Inflammatory macrophage treated with lipopolysaccharide for 1 hour (primary cell): ENCODE results near the gene RAB35.
A peak's percentile ranks its signal among the peaks of the same experiment; 100 is the strongest.

Experiments used
- DNase-seq, 2 donors: peaks; one replicate each; pipeline ENCODE4 v3.0.0-alpha.2; 2020 to 2022

RAB35 gene

DNA sequence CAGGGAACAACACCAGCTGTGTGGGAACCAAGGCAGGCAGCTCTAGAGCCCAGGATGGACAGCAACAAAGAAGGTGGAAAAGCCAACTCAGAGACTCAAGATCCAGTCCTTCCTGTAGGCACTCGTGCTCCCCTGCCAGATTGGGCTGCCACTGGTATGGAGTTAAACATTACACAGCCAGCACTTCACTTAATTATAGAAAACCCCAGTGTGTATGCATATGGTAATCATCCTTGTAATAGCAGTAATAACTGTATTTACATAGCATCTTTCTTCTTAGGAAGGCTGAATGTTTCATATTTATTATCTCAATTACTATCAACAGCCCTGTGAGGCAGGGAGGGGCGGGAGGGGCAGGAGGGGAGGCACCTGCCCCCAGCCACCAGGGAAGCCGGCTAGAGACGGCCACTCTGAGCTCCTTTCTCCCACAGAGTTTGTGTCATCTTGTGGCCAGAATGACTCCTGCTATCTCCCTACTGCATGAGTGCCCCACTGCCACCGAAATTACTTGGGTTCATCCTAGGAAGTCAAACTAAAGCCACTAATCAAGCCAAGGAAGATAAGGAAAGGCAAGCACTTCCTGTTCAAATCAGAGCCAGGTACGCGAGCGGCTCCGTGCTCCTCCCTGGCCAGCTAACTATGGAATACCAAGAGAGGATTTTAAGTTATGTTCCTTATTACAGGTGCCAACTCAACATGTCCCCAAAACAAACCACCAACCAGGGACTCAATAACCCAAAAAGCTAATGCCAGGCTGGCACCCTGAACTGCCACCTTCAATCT is 15.7 kb upstream of the RAB35 start:
- no peak for DNase-seq

DNA sequence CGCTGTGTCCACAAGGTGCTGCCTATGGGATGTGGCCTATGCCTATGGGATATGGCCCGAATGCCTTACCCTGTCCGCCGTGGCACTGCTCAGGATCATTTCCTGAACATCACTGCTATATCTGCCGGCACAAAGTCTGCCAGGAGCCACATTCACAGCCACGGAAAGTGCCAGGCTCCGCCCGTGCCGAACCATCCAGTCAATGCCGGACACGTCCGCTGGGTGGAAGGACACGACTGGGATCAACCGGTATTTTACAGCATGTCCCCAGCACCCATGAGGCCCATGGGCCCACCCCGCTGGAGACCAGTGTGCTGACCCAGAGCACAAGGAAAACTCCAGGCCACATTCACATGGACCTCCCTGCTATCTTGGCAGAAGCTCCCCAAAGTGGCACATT is 14.6 kb upstream of the RAB35 start:
- no peak for DNase-seq

DNA sequence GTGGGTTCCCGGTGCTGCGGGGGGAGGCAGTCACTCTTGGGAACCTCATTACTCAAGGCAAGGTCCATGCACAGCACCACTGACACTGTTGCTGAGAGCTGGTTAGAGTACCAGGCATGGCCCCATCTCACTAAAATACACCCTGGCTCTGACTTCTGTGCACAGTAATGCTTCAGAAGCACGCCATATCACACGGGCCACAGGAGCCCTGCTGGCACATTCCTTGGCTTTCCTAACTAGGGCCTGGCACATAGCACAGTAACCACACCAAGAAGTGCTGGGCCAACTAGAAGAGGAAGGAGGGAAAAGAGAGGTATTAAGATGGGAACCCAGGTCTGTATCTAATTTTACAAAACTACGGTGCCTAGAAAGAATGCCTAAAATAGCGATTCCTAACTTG is 13.5 kb upstream of the RAB35 start:
- no peak for DNase-seq

DNA sequence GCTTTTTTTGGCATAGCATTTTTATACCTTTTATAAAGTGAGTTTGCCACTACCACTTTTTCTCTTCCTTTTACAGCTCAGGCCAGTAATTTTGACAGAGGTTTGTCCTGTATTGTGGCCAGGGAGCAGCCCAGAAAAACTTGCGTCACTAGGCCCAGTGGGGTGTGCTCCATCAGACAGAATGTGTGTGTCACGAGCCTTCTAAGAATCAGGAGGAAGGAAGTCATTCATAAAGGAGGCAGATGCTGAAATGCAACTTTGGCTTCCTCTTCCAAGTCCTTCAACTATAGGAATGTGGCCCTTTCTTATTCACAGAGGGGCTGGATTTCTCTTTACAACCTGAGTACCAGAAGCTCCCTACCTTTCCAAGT is 10.1 kb upstream of the RAB35 start:
- peak; percentile 88 to 90 for DNase-seq

DNA sequence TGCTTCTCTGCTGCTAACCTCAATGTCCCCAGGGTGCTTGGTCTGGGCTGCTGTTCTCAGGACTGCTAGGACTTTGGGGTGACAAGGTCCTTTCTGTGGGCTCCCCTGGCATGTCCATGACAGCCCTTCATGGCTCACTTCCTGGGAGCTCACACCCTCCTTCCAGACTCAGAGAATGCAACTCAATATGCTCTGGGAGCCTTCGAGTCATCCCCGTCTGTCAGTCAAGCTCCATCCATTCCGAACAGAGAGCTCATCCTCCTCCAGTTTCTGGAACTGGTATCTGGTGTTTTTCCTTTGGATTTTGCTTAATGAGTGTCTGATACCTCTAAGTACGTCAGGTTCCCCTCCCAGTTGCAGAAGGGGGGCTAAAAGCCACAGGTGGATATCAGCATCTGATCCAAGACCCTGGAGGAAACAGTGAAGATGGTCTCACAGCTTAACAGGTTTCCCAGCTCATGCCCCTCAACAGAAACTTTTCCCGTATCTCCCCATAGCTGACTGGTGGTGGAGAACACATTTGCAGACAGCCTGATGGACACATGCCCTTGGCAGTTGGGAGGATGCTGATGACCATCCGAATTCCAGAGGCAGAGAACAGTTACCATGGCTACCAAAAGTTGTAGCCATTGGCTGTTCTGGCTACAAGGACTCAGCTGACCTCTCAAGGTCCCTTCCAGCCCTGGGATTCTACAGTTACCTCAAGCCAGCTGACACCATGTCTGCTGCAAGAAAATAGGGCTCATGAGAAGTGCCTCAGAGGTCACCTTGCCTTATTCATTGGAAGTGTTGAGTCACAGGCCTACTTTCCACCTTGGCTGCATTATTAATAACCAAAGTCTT is 9.5 kb upstream of the RAB35 start:
- no peak for DNase-seq

DNA sequence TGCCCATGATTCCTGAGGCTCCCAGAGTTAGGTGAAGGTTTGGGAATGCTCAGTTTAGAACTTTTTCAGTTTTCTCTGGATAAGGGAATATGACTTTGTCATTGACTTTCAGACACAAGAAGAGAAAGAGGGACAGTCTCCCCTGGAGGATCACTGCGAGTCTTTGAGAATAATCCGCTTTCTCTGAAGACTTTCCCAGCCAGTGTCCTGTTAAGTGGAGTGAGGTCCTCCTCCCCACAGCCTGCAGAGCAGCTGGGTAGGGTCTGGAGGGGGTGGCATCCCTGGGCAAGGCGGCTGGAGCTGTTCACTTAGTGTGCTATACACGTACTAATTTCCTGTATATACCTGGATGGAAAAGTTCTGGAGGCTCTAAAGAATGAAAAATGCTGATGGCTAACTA is 8.5 kb upstream of the RAB35 start:
- no peak for DNase-seq

DNA sequence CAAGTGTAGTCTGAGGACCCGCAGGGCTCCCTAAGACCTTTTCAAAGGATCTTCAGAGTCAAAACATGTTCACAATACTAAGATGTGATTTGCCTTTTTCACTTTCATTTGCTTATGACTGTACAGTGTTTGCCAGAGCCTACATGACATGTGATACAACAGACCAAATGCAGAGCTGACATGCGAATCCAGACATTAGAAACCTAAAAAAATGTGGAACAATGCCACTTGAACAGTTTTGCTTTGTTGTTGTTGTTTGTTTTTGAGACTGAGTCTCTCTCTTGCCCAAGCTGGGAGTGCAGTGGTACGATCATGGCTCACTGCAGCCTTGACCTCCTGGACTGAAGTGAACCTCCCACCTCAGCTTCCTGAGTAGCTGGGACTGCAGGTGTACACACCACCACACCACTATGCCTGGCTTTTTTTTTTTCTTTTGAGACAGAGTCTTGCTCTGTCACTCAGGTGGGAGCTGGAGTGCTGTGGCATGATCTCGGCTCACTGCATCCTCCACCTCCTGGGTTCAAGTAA is 5.3 kb upstream of the RAB35 start:
- no peak for DNase-seq

DNA sequence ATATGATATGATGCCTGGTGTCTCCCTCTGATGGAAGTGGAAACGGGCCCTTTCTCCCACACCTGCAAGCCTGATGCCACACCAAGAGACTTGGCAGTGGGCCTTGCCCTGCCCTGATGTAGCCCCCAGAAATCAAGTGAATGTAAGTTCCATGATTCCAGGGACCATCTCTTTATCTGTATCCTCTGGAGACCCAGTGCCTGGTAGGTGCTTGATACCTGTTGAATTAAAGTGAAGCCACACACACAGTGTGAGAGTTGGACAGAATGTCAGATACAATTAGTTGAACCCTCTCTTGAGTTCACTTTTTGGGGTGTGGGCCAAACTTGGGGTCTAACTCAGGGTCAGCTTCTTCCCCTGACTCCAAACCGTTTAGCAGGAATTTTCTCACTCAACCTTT is 4.8 kb upstream of the RAB35 start:
- no peak for DNase-seq

DNA sequence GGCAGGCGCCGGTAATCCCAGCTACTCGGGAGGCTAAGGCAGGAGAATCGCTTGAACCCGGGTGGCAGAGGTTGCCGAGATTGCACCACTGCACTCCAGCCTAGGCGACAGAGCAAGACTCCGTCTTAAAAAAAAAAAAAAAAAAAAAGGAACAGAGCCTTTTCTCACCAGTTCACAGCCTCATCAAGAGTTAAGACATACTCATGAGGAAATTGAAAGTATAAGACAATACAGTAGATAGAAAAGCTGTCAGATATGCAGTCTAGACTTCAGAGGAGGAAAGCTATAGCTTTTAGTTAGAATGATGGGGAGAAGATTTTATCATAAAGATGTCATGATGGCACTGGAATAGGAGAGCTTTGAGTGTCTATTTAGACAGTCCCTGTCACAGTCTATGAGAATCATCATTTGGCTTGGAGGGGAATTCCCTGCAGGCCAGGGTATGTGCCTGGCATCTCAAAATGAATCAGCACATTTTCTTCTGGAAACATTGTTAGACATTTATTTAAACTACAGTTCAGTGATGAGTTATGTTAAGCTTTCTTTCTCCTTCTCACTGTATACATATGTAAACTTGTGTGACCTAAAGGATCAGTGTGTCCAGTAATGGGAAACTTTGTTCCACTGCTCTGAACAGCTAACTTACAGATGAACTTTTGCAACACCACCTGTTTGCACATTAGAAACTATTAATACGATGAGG is 2.9 kb upstream of the RAB35 start:
- peak; percentile 71 to 78 for DNase-seq

DNA sequence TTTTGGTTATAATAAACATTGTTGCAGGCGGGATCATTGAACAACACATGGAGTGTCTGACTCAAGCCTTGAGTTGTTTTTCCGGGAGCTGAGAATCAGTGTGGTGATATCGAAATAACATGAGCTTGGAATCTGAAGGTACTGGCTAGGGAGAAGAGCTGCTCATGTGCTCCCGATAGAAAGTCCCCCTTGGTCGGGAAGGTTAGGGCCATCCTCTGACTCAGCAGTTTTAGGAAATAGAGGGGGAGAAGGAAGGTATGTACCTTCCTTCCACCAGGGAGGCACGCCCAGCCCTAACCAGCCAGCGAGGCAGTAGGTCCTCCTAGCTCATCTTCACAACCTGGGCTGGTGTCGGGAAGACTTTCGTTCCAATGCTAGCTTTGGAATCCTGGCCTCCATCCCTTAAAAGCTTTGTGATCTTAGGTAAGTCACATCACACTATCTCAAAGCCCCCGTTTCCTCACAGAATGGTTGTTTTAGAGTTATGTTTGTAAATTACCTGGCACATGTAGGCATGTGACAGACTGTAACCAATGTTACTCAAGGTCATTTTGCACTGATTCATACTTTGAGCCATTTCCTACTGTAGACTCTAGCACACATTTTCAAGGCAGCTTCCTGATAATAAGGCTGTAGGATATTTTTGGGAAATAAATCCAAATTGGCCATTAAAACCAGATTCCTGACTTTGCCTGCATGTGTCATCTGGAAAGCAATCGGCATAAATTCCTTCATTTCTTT is 1.9 kb upstream of the RAB35 start:
- peak in 1 of 2 donors; percentile 29 for DNase-seq

DNA sequence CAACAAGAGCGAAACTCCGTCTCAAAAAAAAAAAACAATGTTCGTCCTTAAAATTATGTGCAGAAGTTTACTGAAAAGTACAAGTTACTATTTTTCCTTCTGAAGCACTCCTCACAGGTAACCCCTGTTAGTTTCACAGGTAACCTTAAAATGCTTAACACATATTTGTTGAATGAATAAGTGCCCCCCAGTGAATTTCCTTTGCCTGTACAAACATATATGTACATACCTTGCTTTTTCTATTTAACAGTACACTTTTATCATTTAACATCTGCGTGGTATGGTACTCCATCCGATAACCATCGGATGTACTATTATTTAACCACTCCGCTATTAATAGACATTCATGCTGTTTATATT is 1.4 kb upstream of the RAB35 start:
- DNase-seq: no peak

DNA sequence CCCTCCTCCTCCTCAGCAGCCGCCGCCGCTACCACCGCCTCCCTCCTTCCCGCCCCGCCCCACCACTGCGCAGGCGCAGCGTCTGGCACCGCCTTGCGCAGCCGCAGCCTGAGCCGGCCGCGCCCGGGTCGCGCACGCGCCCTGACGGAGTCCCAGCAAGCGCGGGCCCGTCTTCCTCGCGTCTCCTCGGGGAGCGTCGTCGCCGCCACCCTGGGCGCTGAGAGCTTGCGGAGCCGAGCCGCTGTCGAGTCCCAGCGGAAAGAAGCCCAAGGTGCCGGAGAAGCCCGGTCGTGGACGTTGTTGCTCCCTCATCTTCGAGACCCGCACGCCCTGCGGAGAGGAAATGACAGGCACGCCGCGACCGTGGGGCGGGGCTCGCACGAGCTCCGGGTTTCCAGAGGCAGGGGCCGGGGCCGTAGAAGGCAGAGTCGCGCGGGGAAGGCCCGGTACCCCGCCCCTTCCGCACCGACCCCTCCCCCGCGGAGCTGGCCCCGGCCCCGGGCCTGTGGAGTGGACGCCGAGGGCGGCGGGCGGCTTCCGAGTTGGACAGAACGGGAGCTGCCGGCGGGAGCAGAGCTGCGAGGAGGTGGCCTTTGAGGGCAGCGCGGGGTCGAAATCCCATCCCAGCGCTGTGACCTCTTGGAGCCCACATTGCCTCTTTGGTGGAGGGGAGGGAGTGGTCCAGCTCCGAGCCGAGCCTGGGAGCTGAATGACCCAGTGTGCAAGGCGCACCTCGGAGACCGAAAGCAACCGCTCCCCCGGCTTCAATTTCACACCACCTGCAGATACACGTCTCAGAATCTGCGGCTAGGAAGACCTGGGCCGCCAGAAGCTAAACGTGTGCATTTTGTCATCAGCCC is 469 bp upstream of the RAB35 start:
- peak; percentile 89 to 97 for DNase-seq

DNA sequence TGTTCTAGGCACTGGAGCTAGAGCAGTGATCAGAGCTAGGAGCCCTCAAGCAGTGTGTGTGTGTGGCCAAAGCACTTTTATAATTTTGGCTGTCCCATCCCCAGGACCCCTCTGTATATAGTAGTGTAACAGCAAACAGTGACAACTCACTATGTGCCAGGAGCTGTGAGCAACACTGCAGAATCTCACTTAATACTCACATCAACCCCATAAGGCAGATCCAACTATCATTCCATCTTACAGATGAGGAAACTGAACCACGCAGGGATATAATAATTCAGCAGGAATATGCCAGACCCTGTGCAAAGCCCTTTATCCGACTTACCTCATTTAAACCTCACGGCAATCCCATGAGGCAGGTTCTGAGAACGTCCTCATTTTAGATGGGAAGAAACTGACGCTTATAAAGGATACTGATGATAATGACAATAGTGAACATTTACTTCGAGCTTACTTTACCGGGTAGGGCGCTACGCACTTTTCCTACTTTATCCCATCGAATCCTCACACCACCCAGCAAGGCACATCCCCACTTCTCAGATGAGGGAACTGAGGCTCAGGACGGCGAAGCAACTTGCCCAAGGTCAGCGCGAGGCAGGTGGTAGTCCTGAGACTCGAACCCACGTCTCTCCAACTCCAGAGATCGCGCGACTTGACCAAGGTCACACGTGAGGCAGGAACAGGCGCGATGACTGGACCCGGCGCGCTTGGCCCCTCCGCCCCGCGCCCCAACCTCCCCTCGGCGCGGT is 687 bp downstream of the RAB35 start:
- peak in 1 of 2 donors; percentile 22 for DNase-seq

DNA sequence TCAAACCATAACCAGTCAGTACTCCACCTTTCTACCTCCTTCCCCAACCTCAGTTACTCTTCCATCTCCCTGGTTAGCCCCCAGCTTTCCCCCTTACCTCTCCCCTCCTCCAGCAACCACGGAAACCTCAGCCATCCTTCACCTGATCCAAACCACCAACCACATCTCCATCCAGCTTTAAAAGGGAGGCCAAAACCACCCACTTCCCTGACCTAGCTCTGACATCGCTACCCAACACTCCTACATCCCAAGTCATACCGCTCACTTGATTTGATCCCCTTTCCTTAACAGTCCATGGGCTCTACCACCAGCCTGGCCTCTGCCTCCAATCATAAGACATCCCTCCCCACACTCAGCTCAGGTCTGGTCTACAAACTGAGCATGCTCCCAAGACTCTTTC is 1.5 kb downstream of the RAB35 start:
- DNase-seq: no peak

DNA sequence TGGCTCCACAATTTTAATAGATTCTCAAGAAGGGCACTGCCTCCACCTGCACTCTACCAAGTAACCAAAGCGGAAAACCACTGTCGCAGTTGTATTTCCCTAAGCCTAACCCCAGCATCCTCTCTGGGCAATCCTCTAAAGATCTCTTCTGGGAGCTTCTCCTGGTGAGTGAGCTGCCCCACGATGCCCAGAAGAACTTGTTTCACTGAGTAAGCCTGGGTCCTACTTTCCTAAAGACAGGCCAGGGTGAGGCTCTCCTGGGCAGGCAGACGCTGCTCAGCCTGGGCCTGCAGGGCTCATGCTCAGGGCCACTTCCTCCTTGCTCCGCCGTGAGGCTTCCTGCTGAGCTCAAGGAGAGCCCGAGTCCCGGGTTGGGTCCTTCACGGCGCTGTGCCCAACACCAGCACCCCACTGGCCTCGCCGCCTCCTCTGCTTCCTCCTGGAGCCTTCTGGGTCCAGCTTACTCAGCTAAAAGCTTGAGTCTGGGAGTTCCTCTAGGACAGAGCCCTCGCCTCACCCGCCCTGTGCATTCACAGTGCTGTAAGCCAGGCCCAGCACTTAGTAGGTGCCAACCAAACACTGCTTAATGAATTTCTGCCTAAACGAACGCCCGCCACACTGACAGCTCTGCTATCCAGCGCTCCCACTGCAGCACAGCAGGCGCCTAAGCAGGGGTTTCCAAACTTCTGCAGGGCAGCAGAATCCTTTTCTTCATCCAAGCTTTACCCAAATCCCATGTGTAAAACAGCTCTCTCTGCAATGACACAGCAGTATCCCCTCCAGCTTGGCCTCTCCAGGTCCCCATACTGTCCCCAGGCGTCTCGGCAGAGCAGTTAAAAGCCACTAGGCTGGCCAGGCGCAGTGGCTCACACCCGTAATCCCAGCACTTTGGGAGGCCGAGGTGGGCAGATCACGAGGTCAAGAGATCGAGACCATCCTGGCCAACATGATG is 5.7 kb downstream of the RAB35 start:
- DNase-seq: peak; percentile 87 to 90

DNA sequence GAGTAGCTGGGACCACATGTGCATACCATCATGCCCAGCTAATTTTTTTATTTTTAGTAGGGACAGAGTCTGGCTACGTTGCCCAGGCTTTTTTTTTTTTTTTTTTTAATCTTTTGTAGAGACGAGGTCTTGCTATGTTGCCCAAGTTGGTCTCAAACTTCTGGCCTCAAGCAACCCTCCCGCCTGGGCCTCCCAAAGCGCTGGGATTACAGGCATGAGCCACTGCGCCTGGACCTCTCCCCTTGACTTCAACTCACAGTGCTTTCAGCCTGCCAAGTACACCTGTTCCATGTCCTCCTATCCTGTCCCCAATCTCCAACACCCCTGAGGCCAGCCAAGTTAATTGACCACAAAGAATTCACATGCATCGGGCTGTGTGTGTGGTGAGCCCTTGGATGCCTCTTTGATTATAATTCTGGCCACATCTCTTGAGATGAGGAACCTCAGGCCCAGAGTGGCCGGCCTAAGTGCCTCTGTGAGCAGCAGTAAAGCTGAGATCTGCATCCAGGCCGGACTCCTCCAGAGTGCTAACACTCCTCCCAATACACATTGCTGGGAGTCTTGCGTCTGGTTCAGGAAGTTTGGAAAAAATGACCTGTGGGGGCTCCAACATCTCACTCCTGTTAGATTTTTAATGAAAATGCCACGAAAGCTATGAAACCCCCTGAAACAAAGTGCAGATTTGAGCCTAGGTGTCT is 6.8 kb downstream of the RAB35 start:
- DNase-seq: no peak

DNA sequence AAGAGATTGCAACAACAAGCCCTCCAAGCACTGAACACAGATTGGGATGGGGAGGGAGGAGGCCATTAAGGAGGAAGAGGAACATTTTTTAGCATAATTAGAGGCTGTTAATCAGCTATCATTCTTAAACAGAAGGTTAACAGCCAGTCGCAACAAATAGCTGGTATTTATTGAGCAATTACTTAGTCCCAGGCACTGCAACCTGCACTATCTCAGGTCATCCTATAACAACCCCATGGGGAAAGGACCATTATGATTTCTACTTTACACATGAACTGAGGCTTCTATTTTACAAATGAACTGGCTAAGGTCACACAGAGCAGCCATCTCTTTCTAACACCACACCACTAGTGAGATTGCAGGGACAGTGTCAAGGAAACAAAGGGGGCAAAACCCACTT is 10.4 kb downstream of the RAB35 start:
- no peak for DNase-seq

DNA sequence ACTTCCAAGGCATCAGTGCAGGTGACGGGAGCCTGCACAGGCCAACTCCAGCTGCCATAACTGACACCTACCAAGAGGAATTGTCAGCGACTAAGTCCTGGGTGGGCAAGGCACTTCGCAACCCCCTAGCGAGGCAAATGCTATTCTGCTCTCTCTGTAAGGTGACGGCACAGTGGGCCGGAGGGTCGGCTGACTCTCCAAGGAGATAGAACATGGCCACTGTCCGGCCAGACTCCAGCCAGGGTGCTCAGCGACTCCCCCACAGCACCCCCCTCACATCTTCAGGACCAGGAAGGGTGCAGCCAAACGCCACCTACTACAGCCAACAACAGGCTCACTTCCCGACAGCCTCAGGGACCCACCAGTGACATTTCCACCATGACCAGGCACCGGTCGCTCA is 13.2 kb downstream of the RAB35 start:
- no peak for DNase-seq

DNA sequence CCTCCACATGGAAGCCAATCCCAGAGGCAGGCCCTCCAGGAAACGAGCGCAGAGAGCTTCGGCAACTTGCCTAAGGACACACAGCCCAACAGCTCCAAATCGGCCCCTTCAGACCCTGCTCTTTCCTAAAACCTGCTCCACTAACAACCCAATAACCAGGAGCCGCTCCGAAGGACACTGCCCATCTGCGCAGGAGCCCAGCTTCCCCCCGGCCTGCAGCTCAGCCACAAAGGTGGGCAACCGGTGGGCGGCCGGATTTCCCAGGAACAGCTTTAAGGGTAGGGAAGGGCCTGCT is 13.6 kb downstream of the RAB35 start:
- no peak for DNase-seq
